C4-2B (cell line): ENCODE data around the gene LARP4B.

Experiments used
- H3K27ac ChIP-seq: fragments of 450-650 bp; 2 replicates; pipeline ENCODE4 v1.5.1; 2017
- ZFX ChIP-seq: fragments of 450-650 bp; IDR thresholded peaks from 2 replicates; pipeline ENCODE4 v1.6.1; 2017
- TF ChIP-seq, protein P1 (sequence below): fragments of 450-650 bp; conservative IDR thresholded peaks from 2 replicates; pipeline ENCODE4 v1.5.1; 2017; ENCODE audit warnings: mild to moderate bottlenecking

LARP4B gene

DNA sequence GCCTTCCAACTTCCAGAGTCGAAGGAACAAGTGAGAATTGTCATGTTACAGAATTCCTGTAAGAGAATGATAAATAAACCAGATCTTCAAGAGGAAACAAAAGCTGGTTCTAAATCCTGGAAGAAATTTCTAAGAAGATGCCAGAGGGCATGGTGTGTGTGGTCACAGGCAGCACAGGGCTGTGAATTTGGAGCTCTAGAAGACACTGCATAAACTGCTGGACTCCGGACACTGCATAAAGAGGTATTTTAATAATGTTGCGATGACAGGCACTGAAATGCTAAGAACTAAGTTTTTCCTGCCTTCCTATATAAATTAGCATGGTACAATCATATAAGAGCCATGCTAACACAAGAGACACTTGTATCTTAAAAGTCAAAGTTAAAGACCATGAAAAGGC is 86.0 kb downstream of the LARP4B start:
- H3K27ac ChIP-seq, result no peak overlapping the region
- no peak for TF ChIP-seq ZFX
- TF ChIP-seq, protein P1, sequence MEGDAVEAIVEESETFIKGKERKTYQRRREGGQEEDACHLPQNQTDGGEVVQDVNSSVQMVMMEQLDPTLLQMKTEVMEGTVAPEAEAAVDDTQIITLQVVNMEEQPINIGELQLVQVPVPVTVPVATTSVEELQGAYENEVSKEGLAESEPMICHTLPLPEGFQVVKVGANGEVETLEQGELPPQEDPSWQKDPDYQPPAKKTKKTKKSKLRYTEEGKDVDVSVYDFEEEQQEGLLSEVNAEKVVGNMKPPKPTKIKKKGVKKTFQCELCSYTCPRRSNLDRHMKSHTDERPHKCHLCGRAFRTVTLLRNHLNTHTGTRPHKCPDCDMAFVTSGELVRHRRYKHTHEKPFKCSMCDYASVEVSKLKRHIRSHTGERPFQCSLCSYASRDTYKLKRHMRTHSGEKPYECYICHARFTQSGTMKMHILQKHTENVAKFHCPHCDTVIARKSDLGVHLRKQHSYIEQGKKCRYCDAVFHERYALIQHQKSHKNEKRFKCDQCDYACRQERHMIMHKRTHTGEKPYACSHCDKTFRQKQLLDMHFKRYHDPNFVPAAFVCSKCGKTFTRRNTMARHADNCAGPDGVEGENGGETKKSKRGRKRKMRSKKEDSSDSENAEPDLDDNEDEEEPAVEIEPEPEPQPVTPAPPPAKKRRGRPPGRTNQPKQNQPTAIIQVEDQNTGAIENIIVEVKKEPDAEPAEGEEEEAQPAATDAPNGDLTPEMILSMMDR, result no peak

DNA sequence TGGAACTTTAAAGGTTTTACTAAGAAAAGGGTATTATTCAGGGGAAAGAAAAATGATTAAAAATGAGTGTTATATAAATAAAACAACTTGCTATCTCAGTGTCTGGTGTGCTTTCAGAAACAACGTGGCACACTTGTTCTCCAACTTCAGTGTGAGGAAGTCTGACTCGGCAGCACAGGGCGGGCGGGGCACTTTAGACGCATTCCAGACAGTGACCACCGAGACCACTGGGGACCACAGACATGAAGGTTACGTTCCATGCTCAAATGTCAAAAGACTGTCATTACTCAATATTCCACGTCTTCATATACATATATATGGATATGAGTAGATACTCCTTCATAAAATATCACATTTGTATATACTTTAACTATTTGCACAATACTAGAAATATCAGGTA is 87.0 kb downstream of the LARP4B start:
- TF ChIP-seq ZFX, result no peak
- TF ChIP-seq, protein P1, result no peak
- no peak overlapping the region for H3K27ac ChIP-seq

DNA sequence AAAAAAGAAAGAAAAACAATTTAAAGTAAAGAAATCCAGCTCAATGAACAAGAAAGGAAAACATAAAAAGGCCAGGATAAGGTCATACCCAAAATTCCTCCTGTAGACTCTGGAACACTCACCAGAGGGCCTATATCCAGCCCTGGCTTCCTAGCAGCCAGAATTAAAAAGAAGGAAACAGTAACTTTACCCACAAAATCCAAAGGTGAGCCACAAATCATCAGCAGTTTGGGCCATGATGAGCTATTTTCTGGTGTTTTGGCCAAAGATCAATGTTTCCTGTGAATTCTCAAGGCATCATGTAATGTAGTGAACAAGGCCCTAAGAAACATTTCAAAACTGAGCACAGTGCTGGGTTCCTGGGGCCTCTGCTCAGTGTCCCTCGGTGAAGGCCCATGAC is 87.8 kb downstream of the LARP4B start:
- TF ChIP-seq, protein P1, result no peak
- no peak for TF ChIP-seq ZFX
- no peak overlapping the region for H3K27ac ChIP-seq

DNA sequence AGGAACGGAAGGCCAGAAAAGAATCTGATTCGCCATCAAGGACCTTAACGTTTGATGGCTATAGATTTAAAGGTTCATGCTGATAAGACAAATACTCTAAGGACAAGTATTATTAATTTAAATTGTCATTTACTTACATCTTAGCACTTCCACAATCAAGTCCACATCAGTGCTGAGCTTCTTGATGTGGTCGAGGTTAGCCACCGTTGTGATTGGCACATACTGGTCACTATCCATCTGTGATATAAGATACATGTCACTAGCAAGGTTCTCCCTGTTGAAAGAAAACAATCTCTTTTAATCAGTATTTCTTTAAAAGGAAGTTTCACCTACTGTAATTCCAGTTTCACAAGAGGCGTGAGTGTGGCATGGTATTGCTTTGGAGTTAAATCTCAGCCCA is 88.7 kb downstream of the LARP4B start:
- TF ChIP-seq ZFX, result no peak
- TF ChIP-seq, protein P1, result no peak
- no peak overlapping the region for H3K27ac ChIP-seq

DNA sequence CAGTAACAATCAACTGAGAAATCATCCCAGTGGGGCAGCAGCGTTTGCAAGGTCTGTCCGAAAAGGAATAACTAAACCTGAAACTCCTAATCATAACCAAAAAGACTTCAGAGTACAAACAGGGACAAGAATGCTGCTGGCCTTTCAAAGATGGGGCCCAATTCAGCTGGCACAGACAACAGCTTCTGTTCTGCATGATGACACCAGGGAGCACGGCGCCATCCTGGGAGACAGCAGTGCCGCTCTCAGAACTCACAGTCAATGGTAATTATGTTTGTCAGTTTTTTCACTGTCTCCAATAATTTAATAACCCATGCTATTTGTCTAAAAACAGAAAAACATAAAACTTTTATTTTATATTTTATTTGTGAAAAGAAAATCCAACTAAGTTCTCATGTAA is 90.0 kb downstream of the LARP4B start:
- TF ChIP-seq, protein P1, result no peak
- TF ChIP-seq ZFX, result no peak

DNA sequence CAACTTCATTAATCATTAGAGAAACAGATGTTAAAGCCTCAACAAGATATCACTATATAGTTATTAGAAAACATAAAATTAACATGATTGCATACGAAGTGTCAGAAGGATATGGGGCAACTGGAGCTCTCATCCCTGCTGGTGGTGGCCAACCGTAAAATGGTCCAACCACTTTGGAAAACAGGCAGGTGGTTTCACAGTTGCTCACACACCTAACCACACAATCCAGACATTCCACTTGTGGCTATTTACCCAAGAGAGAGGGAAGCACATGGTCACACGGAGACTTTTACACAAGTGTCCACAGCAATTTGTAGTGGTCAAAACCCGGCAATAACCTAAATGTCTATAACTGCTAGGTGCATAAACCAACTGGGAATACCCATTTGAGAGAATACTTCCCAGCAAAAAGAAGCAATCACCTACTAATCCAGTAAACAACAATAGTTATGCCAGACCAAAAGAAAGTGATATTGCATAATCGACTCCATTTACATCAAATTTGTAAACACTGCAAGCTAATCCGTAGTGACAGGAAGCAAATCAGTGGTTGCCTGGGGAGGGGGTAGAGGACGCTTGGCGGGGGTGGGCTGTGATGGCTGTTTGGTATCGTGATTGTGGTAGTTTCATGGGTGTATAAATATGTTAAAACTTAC is 91.8 kb downstream of the LARP4B start:
- H3K27ac ChIP-seq, result no peak overlapping the region
- TF ChIP-seq ZFX, result no peak
- TF ChIP-seq, protein P1, result no peak

More for the DNA sequence above, 90.0 kb downstream of the LARP4B start:
- no peak overlapping the region for H3K27ac ChIP-seq

DNA sequence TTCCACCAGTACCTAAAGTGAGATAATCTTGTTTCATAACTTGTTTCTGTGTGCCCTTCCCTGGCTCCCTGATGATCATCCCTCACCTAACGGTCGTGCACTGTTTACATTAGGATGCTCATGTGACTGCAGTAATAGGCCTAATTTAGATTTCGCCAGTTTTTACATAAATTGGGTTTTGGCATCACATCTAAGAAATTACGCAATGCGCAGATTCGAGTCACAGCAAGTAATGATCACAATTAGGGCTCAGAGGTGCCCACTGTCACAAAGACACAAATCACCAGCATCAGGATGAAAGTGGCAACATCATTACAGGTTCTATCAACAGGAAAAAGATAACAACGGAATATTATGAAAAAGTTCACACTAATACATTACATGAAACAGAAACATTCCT is 94.7 kb downstream of the LARP4B start:
- no peak for TF ChIP-seq ZFX
- TF ChIP-seq, protein P1, result no peak
- no peak overlapping the region for H3K27ac ChIP-seq
